ENCODE data around the gene ITGAV.

DNA sequence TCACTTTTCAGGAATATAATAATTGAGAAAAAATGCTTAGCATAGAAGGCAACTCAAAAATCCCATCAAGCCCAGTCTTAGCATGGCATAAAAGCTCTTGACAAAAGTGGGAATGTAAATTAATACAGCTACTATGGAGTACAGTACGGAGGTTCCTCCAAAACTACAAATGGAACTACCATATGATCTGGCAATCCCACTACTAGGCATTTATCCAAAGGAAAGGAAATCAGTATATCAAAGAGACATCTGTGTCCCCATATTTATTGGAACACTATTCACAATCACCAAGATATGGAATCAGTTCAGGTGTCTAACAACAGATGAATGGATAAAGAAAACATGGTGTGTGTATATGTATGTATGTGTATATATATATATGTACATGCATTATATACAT, 28.8 kb downstream of the ITGAV start:
- no peak for TF ChIP-seq ZNF274 (IDR thresholded peaks at IDR 0.05; ENCODE audit: low read depth, low read length)
- no peak for TF ChIP-seq YY1 (IDR thresholded peaks at IDR 0.05; ENCODE audit: insufficient read depth, insufficient read length)

Measured in NT2/D1 (cell line).